DOHH2 (cell line): Measurements from ENCODE around the gene PGAP3.

ENCODE experiments used
- H3F3A ChIP-seq: fragments of 200-600 bp; sonication (generic), shearing (Covaris generic); 2 replicates; pipeline ENCODE4 v1.6.0; 2016; ENCODE audit warnings: antibody characterized with exemption, mild to moderate bottlenecking; ENCODE audit not compliant: control insufficient read depth, insufficient read depth
- H3K27ac ChIP-seq: fragments of 200-600 bp; sonication (generic); 2 replicates; pipeline ENCODE4 v1.5.1; 2014; ENCODE audit warnings: low read depth, mild to moderate bottlenecking, low read length, moderate library complexity
- H3K27me3 ChIP-seq: fragments of 200-600 bp; sonication (generic); 2 replicates; pipeline ENCODE4 v1.6.1; 2014; ENCODE audit warnings: mild to moderate bottlenecking, low read length, mixed read lengths; ENCODE audit not compliant: control insufficient read depth
- H3K36me3 ChIP-seq: fragments of 200-600 bp; sonication (generic); 2 replicates; pipeline ENCODE4 v1.6.1; 2014; ENCODE audit warnings: mild to moderate bottlenecking, low read length, moderate library complexity, mixed read lengths; ENCODE audit not compliant: control insufficient read depth
- H3K4me1 ChIP-seq: fragments of 200-600 bp; sonication (generic); 2 replicates; pipeline ENCODE4 v1.6.1; 2014; ENCODE audit warnings: mild to moderate bottlenecking, low read length, mixed read lengths; ENCODE audit not compliant: control insufficient read depth
- H3K4me2 ChIP-seq: fragments of 200-600 bp; sonication (generic); 2 replicates; pipeline ENCODE4 v1.6.0; 2014; ENCODE audit warnings: mild to moderate bottlenecking, low read length, moderate library complexity
- H3K4me3 ChIP-seq: fragments of 200-600 bp; sonication (generic); 2 replicates; pipeline ENCODE4 v1.5.1; 2014; ENCODE audit warnings: mild to moderate bottlenecking, low read length, mixed read lengths
- H3K79me2 ChIP-seq: fragments of 200-600 bp; sonication (generic); 2 replicates; pipeline ENCODE4 v1.6.1; 2014; ENCODE audit warnings: mild to moderate bottlenecking, low read length, mixed read lengths; ENCODE audit not compliant: control insufficient read depth
- H3K9me2 ChIP-seq: fragments of 200-600 bp; sonication (generic); replicated peaks from 2 replicates; pipeline ENCODE4 v1.6.1; 2014; ENCODE audit warnings: mild to moderate bottlenecking, low read length, mixed read lengths; ENCODE audit not compliant: control insufficient read depth
- H3K9me3 ChIP-seq: fragments of 200-600 bp; sonication (generic); 2 replicates; pipeline ENCODE4 v1.6.1; 2014; ENCODE audit warnings: antibody characterized with exemption, low read length, mixed read lengths; ENCODE audit not compliant: control insufficient read depth, insufficient read depth
- H4K20me1 ChIP-seq: fragments of 200-600 bp; sonication (generic); 2 replicates; pipeline ENCODE4 v1.6.0; 2014; ENCODE audit warnings: low read depth, mild to moderate bottlenecking, antibody characterized with exemption, low read length, moderate library complexity; ENCODE audit not compliant: control insufficient read depth, insufficient read depth
- EZH2phosphoT487 ChIP-seq: fragments of 200-600 bp; sonication (generic); IDR thresholded peaks from 2 replicates; pipeline ENCODE4 v1.6.1; 2017; ENCODE audit warnings: borderline replicate concordance, mild to moderate bottlenecking, antibody characterized with exemption, low read length, moderate library complexity, mixed read lengths
- TF ChIP-seq, protein P1 (sequence below): fragments of 200-600 bp; sonication (generic); IDR thresholded peaks from one replicate; pipeline ENCODE4 v1.5.1; 2014; ENCODE audit warnings: antibody characterized with exemption, mild to moderate bottlenecking, low read depth, low read length; ENCODE audit not compliant: poor library complexity, severe bottlenecking

The PGAP3 gene

DNA sequence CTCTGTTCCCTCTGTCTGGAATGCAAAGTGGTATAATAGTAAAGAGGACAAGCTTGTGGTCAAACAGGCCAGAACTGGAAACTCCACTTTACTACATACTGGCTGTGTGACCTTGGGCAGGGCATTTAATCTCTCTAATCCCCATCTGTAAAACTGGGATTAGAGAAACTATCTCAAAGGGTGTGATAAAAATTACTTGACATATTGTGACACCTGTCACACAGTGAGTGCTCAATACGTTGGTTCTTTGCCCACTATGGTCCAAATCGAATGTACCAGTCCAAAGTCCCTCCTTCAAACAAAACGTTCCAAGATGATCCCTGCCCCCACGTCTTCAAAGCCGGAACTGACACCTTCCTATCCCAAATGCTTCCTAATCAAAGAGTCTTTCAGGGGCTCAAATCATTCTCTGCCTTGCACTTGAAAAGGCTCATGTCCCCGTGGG lies 734 bp downstream of the PGAP3 start:
- no peaks in the 10 kb centered on the region for H3K9me3 ChIP-seq
- H3K27me3 ChIP-seq: no peaks in the 10 kb centered on the region
- peaks cover 19% of the 10 kb centered on the region for H3K4me1 ChIP-seq
- no peak for TF ChIP-seq EZH2phosphoT487
- TF ChIP-seq, protein P1, sequence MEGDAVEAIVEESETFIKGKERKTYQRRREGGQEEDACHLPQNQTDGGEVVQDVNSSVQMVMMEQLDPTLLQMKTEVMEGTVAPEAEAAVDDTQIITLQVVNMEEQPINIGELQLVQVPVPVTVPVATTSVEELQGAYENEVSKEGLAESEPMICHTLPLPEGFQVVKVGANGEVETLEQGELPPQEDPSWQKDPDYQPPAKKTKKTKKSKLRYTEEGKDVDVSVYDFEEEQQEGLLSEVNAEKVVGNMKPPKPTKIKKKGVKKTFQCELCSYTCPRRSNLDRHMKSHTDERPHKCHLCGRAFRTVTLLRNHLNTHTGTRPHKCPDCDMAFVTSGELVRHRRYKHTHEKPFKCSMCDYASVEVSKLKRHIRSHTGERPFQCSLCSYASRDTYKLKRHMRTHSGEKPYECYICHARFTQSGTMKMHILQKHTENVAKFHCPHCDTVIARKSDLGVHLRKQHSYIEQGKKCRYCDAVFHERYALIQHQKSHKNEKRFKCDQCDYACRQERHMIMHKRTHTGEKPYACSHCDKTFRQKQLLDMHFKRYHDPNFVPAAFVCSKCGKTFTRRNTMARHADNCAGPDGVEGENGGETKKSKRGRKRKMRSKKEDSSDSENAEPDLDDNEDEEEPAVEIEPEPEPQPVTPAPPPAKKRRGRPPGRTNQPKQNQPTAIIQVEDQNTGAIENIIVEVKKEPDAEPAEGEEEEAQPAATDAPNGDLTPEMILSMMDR: no peak
- H3F3A ChIP-seq: peaks cover 9% of the 10 kb centered on the region
- no peaks in the 10 kb centered on the region for H4K20me1 ChIP-seq
- H3K4me2 ChIP-seq: peak overlapping the region; percentile 87
- H3K79me2 ChIP-seq: peaks cover 3% of the 10 kb centered on the region; the same call in 1 of the 2 replicates
- no peaks in the 10 kb centered on the region for H3K36me3 ChIP-seq
- peak overlapping the region; percentile 74 for H3K27ac ChIP-seq
- peak overlapping the region; percentile 80 for H3K4me3 ChIP-seq
- no peaks in the 10 kb centered on the region for H3K9me2 ChIP-seq

DNA sequence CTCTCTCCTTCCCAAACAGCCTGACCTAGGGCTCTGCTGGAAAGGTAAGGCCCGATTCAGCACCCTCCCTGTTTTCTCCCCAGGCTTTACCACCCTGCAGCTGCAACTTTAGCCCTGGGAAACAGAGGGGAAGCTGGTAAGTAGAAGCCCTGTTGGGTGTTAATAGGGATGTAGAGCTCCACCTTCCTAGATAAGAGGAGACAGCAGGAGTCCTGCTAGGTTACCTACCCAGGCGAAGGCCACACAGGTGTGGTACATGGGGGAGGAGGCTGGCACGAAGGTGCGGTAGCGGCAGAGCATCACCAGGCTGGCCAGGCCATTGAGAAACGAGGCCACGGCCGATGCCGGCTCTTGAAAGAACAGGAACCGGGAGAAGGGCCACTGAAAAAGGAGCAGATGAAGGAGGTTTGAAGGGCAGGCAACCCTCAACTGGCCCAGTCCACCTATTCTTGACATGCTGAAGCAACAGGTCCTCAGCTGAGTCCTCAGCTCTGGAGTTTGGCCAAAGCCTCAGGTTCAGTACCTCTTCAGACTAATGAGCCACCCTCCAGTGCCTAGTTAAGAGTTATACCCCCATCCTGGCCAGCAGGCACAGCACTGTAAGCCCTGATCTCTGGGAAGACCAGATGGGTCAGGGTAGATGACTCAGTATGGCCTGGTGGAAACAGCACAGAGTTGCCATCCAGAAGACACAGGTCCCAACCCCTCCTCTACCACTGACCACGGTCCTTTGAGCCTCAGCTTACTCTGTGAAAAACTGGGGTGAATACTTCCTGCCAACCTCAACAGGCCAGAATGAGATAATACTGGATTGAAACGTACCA lies 3.3 kb downstream of the PGAP3 start:
- H3K4me3 ChIP-seq: no peak overlapping the region
- H3K9me2 ChIP-seq: no peaks in the 10 kb centered on the region
- H3K4me2 ChIP-seq: no peak overlapping the region
- H3K4me1 ChIP-seq: peaks cover 37% of the 10 kb centered on the region
- H3K36me3 ChIP-seq: no peaks in the 10 kb centered on the region
- H3K27ac ChIP-seq: no peak overlapping the region
- TF ChIP-seq, protein P1: no peak
- no peak for TF ChIP-seq EZH2phosphoT487
- H3K79me2 ChIP-seq: peaks cover 3% of the 10 kb centered on the region; the same call in 1 of the 2 replicates
- H3K9me3 ChIP-seq: no peaks in the 10 kb centered on the region
- H3F3A ChIP-seq: peaks cover 9% of the 10 kb centered on the region
- H3K27me3 ChIP-seq: no peaks in the 10 kb centered on the region
- no peaks in the 10 kb centered on the region for H4K20me1 ChIP-seq

DNA sequence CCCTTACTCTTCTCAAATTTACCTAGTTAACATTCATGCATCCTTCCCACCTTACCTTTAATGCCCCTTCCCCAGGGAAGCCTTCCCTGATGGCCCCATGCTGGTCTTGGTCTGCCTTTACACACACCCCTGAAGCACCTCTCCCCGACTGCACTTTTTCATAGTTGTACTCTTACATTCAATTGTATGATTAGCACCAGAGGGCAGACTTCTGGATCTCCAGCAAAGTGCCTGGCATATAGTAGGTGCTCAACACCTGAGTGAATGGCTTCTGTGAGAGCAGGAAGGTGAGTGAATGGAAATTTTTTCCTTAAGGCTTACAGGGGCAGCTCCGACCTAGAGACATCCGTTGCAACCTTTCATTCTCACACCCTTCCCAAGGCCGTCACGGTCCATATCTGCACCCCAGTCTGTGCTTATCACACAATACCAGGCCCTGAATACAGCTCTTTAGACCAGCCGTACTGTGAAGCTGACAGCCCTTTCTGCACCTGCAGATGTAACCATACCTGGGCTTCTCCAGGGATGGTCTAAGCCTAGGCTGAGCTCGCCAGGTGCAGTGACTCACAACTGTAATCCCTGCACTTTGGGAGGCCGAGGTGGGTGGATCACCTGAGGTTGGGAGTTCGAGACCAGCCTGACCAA lies 4.4 kb downstream of the PGAP3 start:
- Histone ChIP-seq H3K9me3 (no peaks in the 10 kb centered on the region), H4K20me1 (no peaks in the 10 kb centered on the region), H3K4me3 (no peak overlapping the region), H3K27ac (no peak overlapping the region), H3F3A (peaks cover 9% of the 10 kb centered on the region), H3K79me2 (no peaks in the 10 kb centered on the region), H3K27me3 (no peaks in the 10 kb centered on the region), H3K4me1 (peaks cover 40% of the 10 kb centered on the region), H3K36me3 (no peaks in the 10 kb centered on the region), H3K4me2 (no peak overlapping the region), H3K9me2 (no peaks in the 10 kb centered on the region)
- TF ChIP-seq, protein P1: no peak
- TF ChIP-seq EZH2phosphoT487: no peak
